HepG2 (cell line): ENCODE measurements around the gene ATG7. TPM values are rescaled to one million over a fixed set of nuclear protein-coding genes. Genes with fewer than 3 reads are reported as not detected.
A peak's percentile ranks its signal among the peaks of the same experiment; 100 is the strongest.

Source experiments
- ATAC-seq: fragments of 200-7000 bp; cut with Tn5 transposase; 3 replicates; pipeline ENCODE4 v1.9.1; 2020; ENCODE audit warnings: mild to moderate bottlenecking, moderate library complexity
- BruUV-seq: library from RNA; stranded (reverse); fragments of 400-500 nt; replicated peaks from 2 replicates; lab custom pipeline; 2021; lab: Mats Ljungman, UMichigan
- CTCF ChIA-PET: fragments of 300-600 bp; formaldehyde crosslinking; extraction: SDS; loops from one replicate; lab custom pipeline; 2021; ENCODE audit warnings: low total read pairs, inconsistent platforms, low intra/inter-chr PET ratio; lab: Yijun Ruan, JAX
- POLR2A ChIA-PET: fragments of 350-600 bp; sonication (Branson Sonifier 250); formaldehyde crosslinking; loops from one replicate; lab custom pipeline; 2020; ENCODE audit warnings: antibody characterized with exemption, inconsistent platforms; lab: Yijun Ruan, JAX
- DNase-seq: peaks from one replicate; pipeline ENCODE4 v3.0.0-alpha.2; 2015; ENCODE audit warnings: low spot score
- FAIRE-seq: peaks from 3 replicates; lab custom pipeline; 2011; peaks lifted over from hg19 to GRCh38; lab: Jason Lieb, UNC
- H2AFZ ChIP-seq: one replicate; pipeline ENCODE4 v1.6.1; 2011; ENCODE audit warnings: low read length, inconsistent platforms
- H3K27ac ChIP-seq: fragments of 300-600 bp; 3 replicates; pipeline ENCODE4 v1.8.0; 2011; ENCODE audit warnings: mixed run types, mild to moderate bottlenecking, mixed read lengths, low read length, inconsistent platforms; ENCODE audit not compliant: insufficient read depth; ENCODE audit errors: extremely low read length
- H3K27me3 ChIP-seq, 2 experiments: fragments of 200-600 bp in 1 of 2; 2 replicates in 1 of 2; 3 replicates in 1 of 2; pipeline versions ENCODE4 v1.6.0 to v1.8.0; 2011; ENCODE audit warnings: low read length in 2 of 2, mild to moderate bottlenecking in 2 of 2, moderate library complexity in 2 of 2, inconsistent platforms in 1 of 2; ENCODE audit not compliant: insufficient read depth in 2 of 2, control insufficient read depth in 1 of 2
- H3K36me3 ChIP-seq, 2 experiments: fragments of 200-600 bp in 1 of 2; replicated peaks in 1 of 2; 2 replicates in 1 of 2; 3 replicates in 1 of 2; pipeline versions ENCODE4 v1.5.1 to v1.8.0; 2011; ENCODE audit warnings: low read length in 2 of 2, inconsistent platforms in 1 of 2; ENCODE audit not compliant: insufficient read depth in 2 of 2, control insufficient read depth in 1 of 2
- H3K4me1 ChIP-seq: 2 replicates; pipeline ENCODE4 v1.5.1; 2012; ENCODE audit warnings: low read length, inconsistent platforms; ENCODE audit not compliant: insufficient read depth
- H3K4me2 ChIP-seq: 2 replicates; pipeline ENCODE4 v1.6.0; 2011; ENCODE audit warnings: low read depth, low read length, inconsistent platforms
- H3K4me3 ChIP-seq, 3 experiments: fragments of 200-600 bp in 1 of 3; sonication (generic), shearing (Covaris generic) in 1 of 3; replicated peaks in 1 of 3; 2 replicates each; pipeline ENCODE4 v1.5.1; 2011 to 2016; ENCODE audit warnings: low read length in 3 of 3, inconsistent platforms in 2 of 3, low read depth in 2 of 3, mild to moderate bottlenecking in 2 of 3, control low read depth in 1 of 3, mixed read lengths in 1 of 3; ENCODE audit not compliant: insufficient read depth in 1 of 3
- H3K79me2 ChIP-seq: one replicate; pipeline ENCODE4 v1.6.1; 2011; ENCODE audit warnings: low read length, inconsistent platforms; ENCODE audit not compliant: insufficient read depth
- H3K9ac ChIP-seq: 2 replicates; pipeline ENCODE4 v1.6.0; 2011; ENCODE audit warnings: mild to moderate bottlenecking, low read depth, low read length, inconsistent platforms; ENCODE audit not compliant: insufficient read depth
- H3K9me3 ChIP-seq: 2 replicates; pipeline ENCODE4 v1.5.1; 2012; ENCODE audit warnings: mild to moderate bottlenecking, low read length
- H4K20me1 ChIP-seq: 2 replicates; pipeline ENCODE4 v1.6.0; 2011; ENCODE audit warnings: inconsistent platforms, mild to moderate bottlenecking, low read length, moderate library complexity; ENCODE audit not compliant: insufficient read depth
- DMTF1 ChIP-seq: sonication (generic); formaldehyde crosslinking; IDR thresholded peaks from 2 replicates; pipeline ENCODE4 v1.4.0; 2020; ENCODE audit warnings: mild to moderate bottlenecking, missing genetic modification reagents
- GLMP ChIP-seq: sonication (generic); formaldehyde crosslinking; IDR thresholded peaks from 2 replicates; pipeline ENCODE4 v1.9.0; 2021; ENCODE audit warnings: missing genetic modification reagents, mild to moderate bottlenecking, borderline replicate concordance
- GZF1 ChIP-seq: sonication (generic); formaldehyde crosslinking; IDR thresholded peaks from 2 replicates; pipeline ENCODE4 v1.5.1; 2020; ENCODE audit warnings: mild to moderate bottlenecking, missing genetic modification reagents
- IKZF1 ChIP-seq: fragments of 450-650 bp; IDR thresholded peaks from 2 replicates; pipeline ENCODE4 v1.7.1; 2016
- KAT8 ChIP-seq: IDR thresholded peaks from 2 replicates; pipeline ENCODE4 v1.6.1; 2016; ENCODE audit warnings: missing genetic modification reagents, missing compliant biosample characterization
- KIAA2018 ChIP-seq: sonication (generic); formaldehyde crosslinking; IDR thresholded peaks from 2 replicates; pipeline ENCODE4 v1.5.0; 2020; ENCODE audit warnings: mild to moderate bottlenecking, missing genetic modification reagents, borderline replicate concordance
- MAFF ChIP-seq: IDR thresholded peaks from 2 replicates; pipeline ENCODE4 v1.6.1; 2011; ENCODE audit warnings: low read depth, low read length, improper control_type of control experiment
- MAFK ChIP-seq, 2 experiments: IDR thresholded peaks in 1 of 2; conservative IDR thresholded peaks in 1 of 2; 2 replicates each; pipeline ENCODE4 v1.6.1; 2011; ENCODE audit warnings: improper control_type of control experiment in 2 of 2, low read length in 2 of 2
- NFE2L2 ChIP-seq: fragments of 150-350 bp; IDR thresholded peaks from 2 replicates; pipeline ENCODE4 v1.6.1; 2014; ENCODE audit warnings: low read length
- NR2F6 ChIP-seq, 2 experiments: IDR thresholded peaks; 2 replicates each; pipeline ENCODE4 v1.6.1; 2016; ENCODE audit warnings: antibody characterized with exemption in 1 of 2, mild to moderate bottlenecking in 1 of 2
- RFX1 ChIP-seq: fragments of 450-650 bp; IDR thresholded peaks from 2 replicates; pipeline ENCODE4 v1.6.1; 2017
- SIX4 ChIP-seq: sonication (generic); formaldehyde crosslinking; IDR thresholded peaks from 2 replicates; pipeline ENCODE4 v1.4.0; 2020; ENCODE audit warnings: missing genetic modification reagents
- TCF7 ChIP-seq: sonication (generic); IDR thresholded peaks from 2 replicates; pipeline ENCODE4 v1.6.1; 2016; ENCODE audit warnings: antibody characterized with exemption, low read depth
- ZNF446 ChIP-seq: sonication (generic); formaldehyde crosslinking; IDR thresholded peaks from 2 replicates; pipeline ENCODE4 v1.5.0; 2020; ENCODE audit warnings: mild to moderate bottlenecking, missing genetic modification reagents
- ZNF510 ChIP-seq: sonication (generic); formaldehyde crosslinking; IDR thresholded peaks from 2 replicates; pipeline ENCODE4 v1.4.0; 2020; ENCODE audit warnings: low read depth, mild to moderate bottlenecking, missing genetic modification reagents
- ZNF547 ChIP-seq: sonication (generic); formaldehyde crosslinking; IDR thresholded peaks from 2 replicates; pipeline ENCODE4 v1.5.1; 2020; ENCODE audit warnings: mild to moderate bottlenecking, missing genetic modification reagents
- WGBS: methylation state at CpG from one replicate; pipeline ENCODE4 v1.1.6; 2017; ENCODE audit warnings: low lambda C conversion rate; 5-methylcytosine and 5-hydroxymethylcytosine counted together
- in situ Hi-C: cut with HindIII; loops from 2 replicates; pipeline ENCODE4 v1.10.0; 2017; ENCODE audit warnings: low pct_unique_long_range_greater_than_20kb; ENCODE audit not compliant: extremely low pct_ligation_motif_present
- intact Hi-C: fragments of 100-400 bp; cut with micrococcal nuclease; formaldehyde crosslinking; loops from one replicate; pipeline ENCODE4 v1.10.0; 2022; ENCODE audit not compliant: unreplicated experiment
- polyA plus RNA-seq, 8 experiments: library from polyadenylated mRNA; depleted of rRNA in 3 of 8; stranded (reverse) in 7 of 8; unstranded in 1 of 8; fragments of >200 nt; fragmentation: Illumina TruSeq in 4 of 8; extraction: Trizol in 4 of 8; gene quantifications; 2 replicates each; pipeline versions ENCODE4 v1.2.1 to v1.2.3, GENCODE V29; 2011 to 2016; ENCODE audit warnings: low read depth in 4 of 8, missing spikeins in 1 of 8, mixed read lengths in 1 of 8; ENCODE audit not compliant: insufficient read depth in 1 of 8
- total RNA-seq, 5 experiments: library from RNA; depleted of rRNA; stranded (reverse); fragments of >200 nt; fragmentation: Illumina TruSeq; extraction: Trizol; gene quantifications; 2 replicates each; pipeline ENCODE4 v1.2.3, GENCODE V29; 2016; ENCODE audit warnings: low read depth in 1 of 5

ATG7 gene
- total and polyA plus RNA-seq, 2 of the 13 experiments (the other 11 are each of a cell fraction or from before 2014, with no cell fraction given), result 7.8 to 22.1 TPM

GRCh38 chr3:11305509-11305908, 33.3 kb downstream of the ATG7 start:
- Histone ChIP-seq H3K9ac (no peak overlapping the region), H3K4me3 (no peak overlapping the region), H3K27me3 (no peaks in the 10 kb centered on the region), H3K9me3 (no peaks in the 10 kb centered on the region), H3K79me2 (no peaks in the 10 kb centered on the region), H3K36me3 (peaks cover 2 to 27% of the 10 kb centered on the region in 2 experiments), H3K4me2 (no peak overlapping the region), H2AFZ (no peak overlapping the region), H3K27ac (no peak overlapping the region), H3K4me1 (no peaks in the 10 kb centered on the region), H4K20me1 (no peaks in the 10 kb centered on the region)
- no peak for FAIRE-seq
- ChIA-PET POLR2A (no interaction called here), CTCF (no interaction called here)
- WGBS, result 100% methylated on average over 1 of the region's 1 CpG
- no TSS peak for BruUV-seq
- intact Hi-C loops, result no loop called here
- no peak for DNase-seq
- no peak for ATAC-seq
- in situ Hi-C loops, result no loop called here
- TF ChIP-seq KAT8, result no peak
- TF ChIP-seq TCF7, result no peak
- no peak for TF ChIP-seq ZNF547
- TF ChIP-seq GZF1, result no peak
- TF ChIP-seq KIAA2018 (CRISPR knock-in tag), result no peak
- TF ChIP-seq MAFF, result 0 out of 2 replicates have a peak, but pooled peaks have one; percentile 12
- no peak for TF ChIP-seq SIX4
- TF ChIP-seq GLMP (CRISPR knock-in tag), result no peak
- TF ChIP-seq NR2F6 (IDR thresholded peaks at IDR 0.05), result no peak
- TF ChIP-seq NR2F6 (CRISPR knock-in tag; IDR thresholded peaks at IDR 0.05), result no peak
- TF ChIP-seq RFX1, result no peak
- TF ChIP-seq MAFK (conservative IDR thresholded peaks at IDR 0.05 in 1 of 2, IDR thresholded peaks at IDR 0.05 in 1 of 2; ENCODE audit: low read length in 2 of 2), result peak; percentile 61 to 62; a peak in 2 of 4 replicates
- no peak for TF ChIP-seq ZNF446
- TF ChIP-seq ZNF510 (CRISPR knock-in tag), result no peak
- no peak for TF ChIP-seq IKZF1
- TF ChIP-seq DMTF1, result no peak
- peak; percentile 58; the same call in 1 of the 2 replicates for TF ChIP-seq NFE2L2
